NCI-H748 treated with DMSO at 0.1 percent for 48 hours (cell line): ENCODE results near the gene TREM1.

Experiments used
- DNase-seq: peaks from one replicate; lab custom pipeline; 2025; lab: John Stamatoyannopoulos, UW

TREM1 gene

DNA sequence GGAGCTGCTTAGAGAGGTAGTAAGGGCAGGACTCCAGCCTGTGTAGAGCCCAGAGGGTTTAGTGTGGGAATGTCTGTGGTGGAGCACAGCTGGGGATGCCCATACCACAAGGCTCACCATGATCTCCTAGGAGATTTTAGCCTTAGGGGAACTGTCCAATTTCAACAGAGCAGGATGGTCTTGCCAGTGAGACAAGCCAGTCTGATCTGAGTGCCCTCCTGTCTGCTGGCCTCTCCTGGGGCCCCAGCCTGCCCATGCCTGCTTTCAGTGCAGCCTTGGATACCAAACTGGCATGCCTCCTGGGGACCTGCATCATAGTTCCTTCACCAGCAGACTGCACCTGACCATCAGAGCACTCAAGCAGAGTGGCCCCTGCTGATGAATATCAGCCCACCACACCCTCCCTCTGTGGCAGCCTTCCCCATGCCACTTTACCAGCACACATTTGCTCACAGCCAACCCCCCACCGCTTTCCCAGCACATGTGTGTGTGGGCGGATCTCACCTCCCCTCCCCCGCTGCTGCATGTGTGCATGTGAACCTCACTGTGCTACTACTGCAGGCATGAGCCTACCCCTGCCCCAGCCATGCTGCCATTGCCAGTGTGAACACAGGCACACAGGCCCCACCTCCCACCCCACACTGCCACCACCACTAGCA, 7.9 kb upstream of the TREM1 start:
- no peak for DNase-seq

DNA sequence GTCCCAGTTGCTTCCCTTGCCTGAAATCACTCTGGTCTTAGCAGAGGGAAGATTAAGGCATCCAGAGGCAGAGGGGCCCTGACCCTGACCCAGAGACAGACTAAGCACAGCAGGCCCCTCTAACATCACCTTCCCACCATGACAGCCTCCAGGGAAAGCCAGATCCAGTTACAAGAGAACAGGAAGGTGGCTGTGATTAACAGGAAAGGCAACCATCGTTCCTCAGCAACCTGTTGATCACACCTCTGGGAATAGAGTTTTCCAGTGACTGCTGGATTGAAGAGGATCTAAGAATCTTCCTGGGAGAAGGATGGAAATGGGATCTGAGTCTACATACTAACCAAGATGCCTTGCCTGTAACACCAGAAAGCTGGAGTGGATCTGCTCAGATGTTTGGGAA, 5.2 kb upstream of the TREM1 start:
- DNase-seq: no peak

DNA sequence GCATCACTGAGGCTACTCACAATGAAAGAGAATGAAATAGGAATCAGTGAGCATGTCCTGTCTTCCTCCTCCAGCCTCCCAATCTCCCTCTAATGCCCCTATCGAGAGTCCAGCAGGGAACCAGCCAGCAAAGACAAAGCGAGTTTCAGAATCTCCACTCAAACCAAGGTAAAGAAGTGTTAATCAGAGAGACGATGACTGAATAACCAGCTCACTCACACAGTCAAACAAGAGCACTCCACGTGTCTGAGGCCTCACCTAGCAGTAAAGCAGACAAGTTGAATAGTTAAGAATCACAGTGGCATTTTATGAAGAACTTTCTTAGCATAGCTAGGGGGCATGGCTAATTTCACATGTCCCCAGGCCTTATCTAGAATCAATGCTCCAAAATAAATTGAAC, 3.3 kb upstream of the TREM1 start:
- no peak for DNase-seq

DNA sequence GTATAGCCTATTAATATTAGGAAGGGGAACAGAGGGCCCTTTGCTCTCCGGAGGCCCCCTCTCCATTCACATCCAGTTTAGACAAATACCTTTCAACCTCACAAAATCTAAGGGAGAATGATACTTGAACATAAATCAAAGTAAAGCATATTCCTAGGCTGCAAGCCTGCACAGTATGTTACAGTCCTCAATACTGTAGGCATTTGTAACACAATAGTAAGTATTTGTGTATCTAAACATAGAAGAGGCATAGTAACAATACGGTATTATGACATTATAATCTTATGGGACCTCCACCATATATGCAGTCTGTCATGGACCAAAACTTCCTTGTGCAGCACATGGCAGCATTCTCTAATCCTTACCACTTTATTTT, 2.3 kb upstream of the TREM1 start:
- DNase-seq: no peak

DNA sequence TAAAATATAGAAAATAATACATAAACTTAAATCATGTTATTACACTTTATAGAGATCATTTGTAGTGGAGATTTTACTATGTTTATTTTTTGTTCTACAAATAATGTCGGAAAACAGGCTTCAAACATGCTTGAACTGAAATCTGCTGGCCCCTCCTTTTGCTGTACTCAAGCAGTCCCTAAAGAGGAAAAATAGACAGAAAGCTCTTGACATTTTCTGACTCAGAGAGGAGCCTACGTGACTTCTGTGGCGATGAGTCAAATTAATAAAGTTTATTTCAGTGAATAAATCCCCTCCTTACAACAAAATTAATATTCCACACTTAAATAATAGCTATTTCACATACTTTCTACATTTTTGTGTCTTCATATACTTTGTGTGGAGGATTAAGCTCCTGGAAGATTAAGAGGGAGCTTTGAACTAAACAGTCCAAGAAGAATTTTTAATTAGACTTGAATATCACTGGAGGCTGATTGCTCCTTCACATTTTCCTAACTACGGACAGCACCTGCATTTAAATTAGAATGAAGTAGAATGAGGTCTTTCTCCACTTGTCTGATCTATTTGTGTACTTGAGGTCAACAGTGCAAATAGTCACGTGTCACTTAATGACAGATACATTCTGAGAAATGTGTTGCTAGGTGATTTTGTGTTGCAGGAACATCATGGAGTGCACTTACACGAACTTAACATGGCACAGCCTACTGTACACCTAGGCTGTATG, 1.7 kb upstream of the TREM1 start:
- DNase-seq: peak; percentile 98

DNA sequence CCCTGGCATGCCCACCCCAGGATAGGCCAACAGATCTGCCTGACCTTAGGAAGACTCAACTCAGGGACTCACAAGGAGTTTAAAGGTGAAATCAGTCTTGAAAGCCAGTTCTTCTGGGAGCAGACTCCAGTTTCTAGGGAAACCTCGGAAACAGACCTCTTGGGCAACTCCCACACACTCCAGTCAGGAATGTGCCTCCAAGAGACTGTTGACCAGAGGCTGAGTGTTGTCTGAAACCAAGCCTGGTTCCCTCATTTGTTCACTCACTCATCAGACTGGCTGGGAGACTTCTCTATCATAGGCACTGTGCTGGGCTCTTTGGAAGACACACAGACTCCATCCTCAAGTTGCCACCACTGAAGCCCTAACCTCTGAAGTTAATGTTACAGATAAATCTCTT, 1.8 kb downstream of the TREM1 start:
- no peak for DNase-seq

DNA sequence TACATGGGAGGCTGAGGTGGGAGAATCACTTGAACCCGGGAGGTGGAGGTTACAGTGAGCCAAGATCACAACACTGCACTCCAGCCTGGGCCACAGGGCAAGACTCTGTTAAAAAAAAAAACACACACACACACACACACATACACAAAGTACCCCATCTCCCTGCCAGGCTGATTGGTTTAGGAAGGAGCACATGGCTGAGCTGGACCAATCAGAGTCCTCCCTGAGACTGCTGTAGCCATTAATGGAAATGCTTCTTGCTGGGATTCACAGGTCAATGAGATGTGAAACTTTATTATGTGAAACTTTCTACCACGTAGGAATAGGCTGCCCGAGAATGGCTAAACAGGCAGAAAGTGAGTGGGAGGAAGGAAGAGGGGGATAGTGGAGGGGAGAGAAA, 2.9 kb downstream of the TREM1 start:
- no peak for DNase-seq

DNA sequence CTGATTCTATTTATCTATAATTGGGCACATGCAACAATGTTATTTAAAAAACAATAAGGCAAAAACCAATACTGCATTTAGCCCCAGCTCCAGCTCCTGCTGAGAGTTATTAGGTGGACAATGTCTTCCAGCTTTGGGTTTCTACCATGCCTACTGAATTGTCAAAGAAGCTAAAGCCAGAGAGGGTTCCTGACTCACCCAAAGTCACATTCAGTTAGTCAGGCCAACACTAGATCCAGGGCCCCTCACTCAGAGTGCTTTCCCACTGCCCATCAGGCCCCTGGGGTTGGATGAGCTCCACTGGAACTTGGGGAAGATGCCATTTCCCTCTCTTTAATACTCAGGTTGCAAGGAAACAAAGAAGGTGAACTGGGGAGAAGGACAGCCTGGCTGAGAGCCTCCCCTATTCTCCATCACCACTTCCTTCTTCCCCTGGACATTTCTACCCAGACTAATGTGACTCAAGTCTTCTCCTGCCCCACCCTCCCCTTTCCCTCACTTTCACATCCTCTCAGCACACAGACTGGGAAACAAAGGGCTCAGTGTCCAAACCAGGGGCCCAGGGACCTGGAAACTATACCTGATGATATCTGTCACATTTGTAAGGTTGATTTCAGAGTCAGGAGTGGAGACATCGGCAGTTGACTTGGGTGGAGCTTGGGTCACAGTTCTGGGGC, 6.0 kb downstream of the TREM1 start:
- no peak for DNase-seq

DNA sequence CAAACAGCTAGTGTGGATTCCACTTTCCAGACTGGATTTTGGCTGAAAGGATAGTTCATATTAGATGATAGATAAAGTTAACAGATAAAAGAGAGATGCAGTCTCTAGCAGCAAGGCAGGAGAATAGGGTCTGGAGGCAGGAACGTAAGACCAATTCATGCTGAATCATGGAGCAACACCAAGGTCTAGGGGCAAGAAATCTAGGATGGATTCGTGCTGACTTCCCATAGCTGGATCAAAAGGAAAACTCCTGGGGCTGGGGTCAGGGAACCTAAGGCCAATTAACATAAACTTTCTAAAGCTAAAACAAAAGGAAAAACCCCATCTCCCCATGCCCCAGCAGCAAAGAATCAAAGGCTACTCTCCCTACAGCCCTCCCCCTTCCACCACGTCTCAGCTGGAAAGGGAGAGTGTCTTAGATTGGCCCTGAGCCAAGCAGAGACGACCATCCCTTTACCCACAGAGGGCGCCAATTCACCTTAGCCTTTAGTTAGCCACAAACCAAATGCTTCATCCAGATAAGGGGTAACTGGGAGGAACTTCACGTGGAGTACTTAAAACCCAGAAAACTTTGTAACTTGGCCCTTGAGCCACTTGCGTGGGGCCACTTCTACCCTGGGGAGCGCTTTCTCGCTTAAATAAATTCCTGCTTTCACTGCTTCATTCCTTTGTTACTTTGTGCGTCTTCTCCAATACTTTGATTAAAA, 7.6 kb downstream of the TREM1 start:
- DNase-seq: peak; percentile 90

DNA sequence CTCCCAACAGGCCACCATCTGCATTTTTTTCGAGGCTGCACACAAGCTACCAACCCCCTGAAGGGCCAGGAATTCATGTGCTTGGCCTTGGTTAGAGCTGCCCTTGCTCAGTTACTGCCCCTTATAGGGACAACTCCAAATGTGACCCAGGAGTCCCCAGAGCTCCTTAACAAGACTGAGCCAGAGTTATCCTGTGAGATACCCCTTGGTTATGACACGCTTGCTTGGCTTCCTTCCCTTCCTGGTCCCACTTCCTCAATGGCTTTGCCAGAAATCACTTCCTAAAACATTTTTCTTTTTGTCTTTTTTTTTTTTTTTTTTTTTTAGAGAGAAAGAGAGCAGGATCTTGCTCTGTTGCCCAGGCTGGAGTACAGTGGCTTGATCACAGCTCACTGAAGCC, 8.9 kb downstream of the TREM1 start:
- DNase-seq: no peak

DNA sequence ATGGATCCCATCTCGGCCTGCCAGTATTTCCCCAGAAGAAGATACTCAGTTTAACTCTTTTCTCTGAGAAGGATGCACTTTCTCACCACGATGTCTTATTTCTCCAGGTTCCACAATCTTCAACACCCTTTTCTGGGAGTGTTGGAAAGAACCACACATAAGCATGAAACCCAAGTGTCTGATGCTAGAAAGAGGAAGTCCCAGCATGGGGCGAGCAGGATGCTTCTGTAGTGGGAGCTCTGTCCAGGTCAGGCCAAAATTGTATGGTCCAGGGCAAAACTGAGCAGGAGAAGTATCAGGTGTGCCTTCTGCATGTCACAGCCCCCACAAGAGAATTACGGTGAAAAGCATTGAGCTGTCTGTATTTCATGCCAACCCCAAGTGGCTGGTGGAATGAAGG, 11.0 kb downstream of the TREM1 start:
- DNase-seq: no peak

DNA sequence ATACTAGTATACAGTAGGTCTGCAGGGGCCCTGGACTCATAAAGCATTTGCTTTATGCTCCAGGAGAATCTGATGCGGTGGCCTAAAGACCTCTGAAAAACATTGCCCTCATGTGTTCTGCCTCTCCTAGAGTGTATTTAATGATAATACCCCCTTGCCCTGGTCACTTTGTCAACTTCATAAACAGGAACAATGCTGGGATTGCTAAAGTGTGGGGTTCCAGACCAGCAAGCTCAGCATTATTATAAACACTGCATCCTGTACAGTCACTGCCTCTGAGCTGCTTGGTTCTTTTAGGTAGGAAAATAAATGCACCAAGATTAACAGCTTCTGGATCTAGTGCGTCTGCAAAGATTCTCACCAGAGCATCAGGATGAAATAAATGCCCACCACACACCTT, 12.2 kb downstream of the TREM1 start:
- DNase-seq: no peak

DNA sequence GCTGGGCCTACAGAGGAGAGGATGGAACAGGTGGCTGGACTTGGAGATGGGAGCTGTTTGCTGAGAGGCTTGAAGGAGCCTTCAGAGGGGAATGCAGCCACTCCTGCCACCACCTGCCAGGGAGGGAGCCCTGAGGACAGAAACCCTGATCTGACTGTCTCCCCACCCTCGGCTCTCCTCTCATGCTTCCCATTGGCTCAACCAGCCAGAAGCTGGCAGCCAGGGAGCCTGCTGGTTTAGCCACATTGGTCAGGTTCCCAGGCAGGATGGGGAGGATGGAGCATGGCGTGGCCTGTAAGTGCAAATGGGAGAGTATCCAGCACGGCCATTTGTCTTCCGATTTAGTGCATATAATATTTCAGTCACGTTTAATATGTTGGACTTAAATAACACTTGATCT, 12.8 kb downstream of the TREM1 start:
- no peak for DNase-seq

DNA sequence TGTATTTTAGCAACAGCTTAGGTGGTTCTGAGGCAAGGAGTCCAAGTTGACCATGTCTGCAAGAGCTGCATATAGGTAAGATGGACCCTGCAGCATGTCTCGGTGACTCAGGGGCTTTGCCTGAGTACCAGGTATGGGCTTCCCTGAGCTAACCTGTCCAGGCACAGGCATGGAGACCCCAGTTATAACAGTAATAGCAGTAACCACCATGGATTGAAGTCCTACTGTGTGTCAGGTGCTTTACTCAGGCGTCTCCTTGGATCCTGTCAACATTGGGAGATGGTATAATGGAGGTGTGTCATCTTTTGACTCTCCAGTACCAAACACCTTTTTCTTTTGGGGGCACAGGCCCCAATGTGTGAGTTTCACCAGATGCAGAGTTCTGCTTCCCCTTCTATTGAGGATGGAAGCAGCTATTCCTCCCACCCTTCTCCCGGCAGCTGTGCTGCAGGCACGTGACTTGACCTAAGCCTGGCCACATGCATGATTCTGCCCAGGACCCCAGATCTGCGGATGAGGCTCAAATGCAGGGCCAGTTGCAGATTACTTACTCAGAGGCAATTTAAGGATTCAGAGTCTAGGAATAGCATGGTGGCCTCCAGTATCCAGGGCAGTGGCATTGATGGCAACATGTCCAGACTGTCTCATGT, 13.8 kb downstream of the TREM1 start:
- no peak for DNase-seq

DNA sequence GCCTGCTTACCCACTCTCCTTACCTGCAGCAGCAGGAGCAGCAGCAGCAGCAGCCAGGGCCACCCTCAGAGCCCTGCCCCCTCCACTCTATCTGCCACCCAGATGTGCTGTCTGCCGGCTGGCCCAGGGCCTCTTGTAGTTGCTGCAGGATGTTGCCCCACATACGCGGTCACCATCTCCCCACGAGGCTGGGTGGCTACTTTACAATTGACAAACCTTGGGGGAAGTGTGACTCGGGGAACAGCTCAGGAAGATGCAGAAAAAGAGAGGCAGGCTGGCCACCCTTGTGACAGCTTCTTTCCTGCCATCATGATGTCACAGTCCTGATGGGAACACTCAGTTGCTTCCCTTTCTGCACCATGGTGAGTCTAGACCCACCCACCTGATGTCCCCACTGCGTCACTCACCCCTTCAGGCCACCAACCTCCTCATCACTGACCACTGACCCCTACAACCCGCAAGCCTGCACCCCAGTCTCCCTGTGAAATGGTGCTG, 14.5 kb downstream of the TREM1 start:
- DNase-seq: no peak

DNA sequence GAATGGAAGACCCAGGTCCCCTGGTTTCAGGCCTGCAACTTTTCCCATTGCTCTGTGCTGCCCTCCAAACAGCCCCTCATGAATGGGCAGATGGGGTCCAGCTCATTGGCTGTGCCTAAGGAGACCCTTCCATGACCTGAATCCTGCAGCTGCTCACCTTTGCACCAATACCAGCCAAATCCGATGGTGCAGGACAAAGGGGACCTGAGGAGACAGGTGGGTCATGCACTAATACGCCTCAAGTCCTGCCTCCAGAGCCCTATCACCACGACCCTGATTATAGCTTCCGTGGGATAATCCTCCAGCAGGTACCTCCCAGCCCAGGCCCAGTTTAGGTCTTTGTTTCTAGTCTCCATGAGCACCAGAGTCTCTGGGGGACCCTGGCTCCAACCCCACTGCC, 16.8 kb downstream of the TREM1 start:
- no peak for DNase-seq

DNA sequence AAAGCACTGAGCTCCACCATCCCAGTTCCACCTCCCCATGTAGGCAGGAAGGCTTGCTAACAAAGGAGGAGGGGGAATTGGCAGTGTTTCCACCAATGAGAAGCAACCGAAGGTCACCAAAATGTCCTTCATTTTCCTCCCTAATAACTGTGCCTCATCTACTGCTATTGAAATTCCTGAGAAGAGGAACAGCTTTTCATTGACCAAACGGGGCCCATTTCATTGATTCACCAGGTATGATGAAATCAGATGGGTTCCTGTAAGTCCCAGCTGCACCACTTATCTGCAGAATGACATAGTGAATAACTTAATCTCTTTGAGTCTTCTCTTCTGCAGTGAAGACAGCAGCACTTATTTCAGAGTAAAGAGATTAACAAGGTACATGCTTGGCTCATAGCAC, 17.3 kb downstream of the TREM1 start:
- no peak for DNase-seq

DNA sequence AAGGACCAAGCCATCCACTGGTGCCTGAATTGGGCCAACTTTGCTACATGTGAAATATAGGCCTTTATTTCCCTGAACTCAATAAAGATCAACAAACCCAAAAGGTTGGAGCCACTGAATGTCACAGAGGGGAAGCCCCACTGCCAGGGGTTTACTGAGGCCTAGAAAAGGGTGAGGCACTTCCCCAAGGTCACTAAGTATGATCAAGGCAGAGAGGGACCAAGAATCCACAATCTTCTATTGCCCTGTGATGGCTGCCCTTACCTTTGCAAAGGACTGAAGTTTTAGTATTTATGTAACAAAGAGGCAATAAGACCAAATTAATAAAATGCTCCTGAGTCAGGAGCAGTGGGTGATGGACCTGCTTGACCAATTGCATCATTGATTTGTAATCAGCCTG, 18.0 kb downstream of the TREM1 start:
- DNase-seq: no peak

DNA sequence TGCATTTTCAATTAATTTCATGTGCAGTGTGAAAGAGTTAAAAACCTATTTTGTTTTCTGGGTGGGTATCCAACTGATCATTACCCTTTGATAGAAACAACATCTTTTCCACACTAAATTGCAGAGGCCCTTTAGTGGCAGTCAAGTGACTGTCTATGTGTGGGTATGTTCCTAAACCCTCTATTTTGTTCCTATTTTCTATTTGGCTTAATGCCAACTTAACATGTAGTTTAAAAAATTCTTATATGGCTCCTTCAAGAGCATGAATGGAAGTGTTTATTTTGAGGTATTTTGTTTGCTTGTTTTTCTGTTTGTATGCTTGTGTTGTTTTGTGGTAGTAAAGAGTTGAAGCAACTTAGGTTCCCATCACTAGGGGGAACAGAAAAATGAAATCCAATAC, 19.9 kb downstream of the TREM1 start:
- DNase-seq: no peak

DNA sequence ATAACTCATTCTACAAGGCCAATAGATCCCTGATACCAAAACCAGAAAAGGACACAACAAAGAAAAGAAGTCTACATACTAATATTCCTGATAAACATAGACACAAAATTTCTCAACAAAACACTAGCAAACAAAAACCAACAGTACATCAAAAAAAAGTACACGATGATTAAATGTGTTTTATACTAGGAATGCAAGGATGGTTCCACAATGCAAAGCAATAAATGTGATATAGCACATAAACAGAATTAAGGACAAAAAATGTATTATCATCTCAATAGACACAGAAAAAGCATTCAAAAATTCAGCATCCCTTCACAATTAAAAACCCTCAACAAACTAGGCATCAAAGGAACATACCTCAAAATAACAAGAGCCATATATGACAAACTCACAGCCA, 23.2 kb downstream of the TREM1 start:
- DNase-seq: no peak

DNA sequence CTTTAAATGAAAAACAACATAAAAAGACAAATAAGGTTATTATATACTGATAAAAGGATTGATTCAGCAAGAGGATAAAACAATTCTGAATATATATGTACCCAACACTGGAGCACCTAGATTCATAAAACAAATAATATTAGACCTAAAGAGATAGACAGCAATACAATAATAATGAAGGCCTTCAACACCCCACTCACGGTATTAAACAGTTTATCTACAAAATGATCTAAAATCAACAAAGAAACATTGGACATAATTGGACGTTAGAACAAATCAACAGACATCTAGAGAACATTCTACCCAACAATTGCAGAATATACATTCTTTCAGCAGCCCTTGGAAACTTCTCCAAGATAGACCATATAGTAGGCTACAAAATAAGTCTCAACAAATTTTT, 24.1 kb downstream of the TREM1 start:
- DNase-seq: no peak

DNA sequence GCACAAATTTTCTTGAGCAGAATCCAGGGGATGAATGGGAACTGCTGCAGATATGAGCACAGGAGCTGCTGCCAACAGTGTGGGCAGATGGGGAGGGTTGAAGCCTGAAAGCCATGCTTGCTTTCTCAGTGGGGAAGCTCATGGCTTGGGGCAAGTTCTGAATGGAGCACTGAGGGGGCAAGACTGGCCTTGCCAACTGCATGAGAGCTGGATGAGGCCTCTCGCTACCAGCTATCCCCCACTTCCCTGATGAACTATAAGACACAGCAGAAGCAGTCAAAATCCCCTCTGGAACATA, 28.3 kb downstream of the TREM1 start:
- no peak for DNase-seq
